CD4-positive, alpha-beta T cell treated with Interleukin-15 for 1 hour (primary cell): Measurements from ENCODE around the gene IGF2BP3.
"Not testable (repeated sequence)": the region's sequence is repeated elsewhere in the genome, so short reads cannot be mapped to it uniquely, and the experiment has no call there.

Experiments
- DNase-seq: peaks from one replicate; pipeline ENCODE4 v3.0.0-alpha.2; 2020

The IGF2BP3 gene

GRCh38 chr7:23419160-23419559 is 51.1 kb downstream of the IGF2BP3 start:
- no peak for DNase-seq

GRCh38 chr7:23418046-23418445 is 52.2 kb downstream of the IGF2BP3 start:
- DNase-seq: no peak

DNA sequence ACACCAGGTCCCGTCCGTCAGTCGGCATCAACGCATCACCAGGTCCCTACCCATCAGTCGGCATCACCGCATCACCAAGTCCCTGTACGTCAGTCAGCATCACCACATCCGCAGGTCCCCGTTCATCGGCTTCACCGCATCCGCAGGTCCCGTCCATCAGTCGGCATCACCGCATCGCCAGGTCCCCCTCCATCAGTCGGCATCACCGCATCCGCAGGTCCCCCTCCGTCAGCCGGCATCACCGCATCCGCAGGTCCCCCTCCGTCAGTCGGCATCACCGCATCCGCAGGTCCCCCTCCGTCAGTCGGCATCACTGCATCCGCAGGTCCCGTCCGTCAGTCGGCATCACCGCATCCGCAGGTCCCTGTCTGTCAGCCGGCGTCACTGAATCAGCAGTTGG is 55.1 kb downstream of the IGF2BP3 start:
- DNase-seq: no peak

GRCh38 chr7:23410446-23411183 is 59.7 kb downstream of the IGF2BP3 start:
- peak; percentile 54 for DNase-seq

DNA sequence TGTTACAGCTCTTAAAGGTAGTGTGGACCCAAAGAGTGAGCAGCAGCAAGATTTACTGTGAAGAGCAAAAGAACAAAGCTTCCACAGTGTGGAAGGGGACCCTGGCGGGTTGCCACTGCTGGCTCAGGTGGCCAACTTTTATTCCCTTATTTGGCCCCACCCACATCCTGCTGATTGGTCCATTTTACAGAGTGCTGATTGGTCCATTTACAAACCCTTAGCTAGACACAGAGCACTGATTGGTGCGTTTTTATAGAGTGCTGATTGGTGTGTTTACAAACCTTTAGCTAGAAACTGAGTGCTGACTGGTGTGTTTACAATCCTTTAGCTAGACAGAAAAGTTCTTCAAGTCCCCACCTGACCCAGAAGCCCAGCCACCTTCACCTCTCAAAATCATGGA is 63.7 kb downstream of the IGF2BP3 start:
- DNase-seq: not testable (repeated sequence)

DNA sequence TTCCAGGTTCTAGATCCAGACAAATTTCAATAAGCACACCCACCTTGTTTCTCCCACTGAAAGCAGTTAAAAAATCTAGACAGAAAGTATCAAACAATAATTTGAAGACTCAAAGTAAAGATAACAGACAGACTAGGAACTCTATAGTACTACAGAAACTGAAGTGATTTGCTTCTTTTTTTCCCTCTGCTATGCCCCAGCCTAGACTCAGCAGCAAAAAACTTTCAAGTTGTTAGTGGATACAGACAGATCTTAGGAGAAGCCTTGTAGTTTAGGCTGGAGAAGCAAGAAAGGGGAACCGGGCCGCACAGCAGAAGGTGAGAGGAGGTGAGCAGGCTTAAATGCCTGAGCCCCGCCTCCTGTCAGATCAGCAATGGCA is 65.1 kb downstream of the IGF2BP3 start:
- DNase-seq: no peak

GRCh38 chr7:23404546-23405239 is 65.6 kb downstream of the IGF2BP3 start:
- no peak for DNase-seq

- DNase-seq: no peak
Measured at GRCh38 chr7:23403970-23404369, 66.3 kb downstream of the IGF2BP3 start.

GRCh38 chr7:23398090-23398489 is 72.2 kb downstream of the IGF2BP3 start:
- DNase-seq: not testable (repeated sequence)

DNA sequence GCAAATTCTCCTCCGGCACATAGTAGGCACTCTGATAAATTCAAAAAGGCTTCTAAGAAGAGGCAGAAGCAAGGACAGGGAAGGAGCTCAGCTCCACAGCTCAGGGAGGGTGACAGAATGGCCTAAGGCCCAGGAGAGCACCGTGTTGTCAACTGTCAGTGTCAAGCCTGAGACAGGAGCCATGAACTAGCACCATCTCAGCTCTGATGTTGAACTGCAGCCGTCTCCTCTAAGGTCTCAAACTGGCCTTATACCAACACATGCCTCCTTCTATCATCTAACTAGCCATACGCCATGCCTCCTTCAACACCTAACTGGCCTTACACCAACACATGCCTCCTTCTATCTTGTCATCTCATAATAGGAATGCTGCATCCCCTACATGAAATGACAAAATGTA is 73.0 kb downstream of the IGF2BP3 start:
- no peak for DNase-seq

DNA sequence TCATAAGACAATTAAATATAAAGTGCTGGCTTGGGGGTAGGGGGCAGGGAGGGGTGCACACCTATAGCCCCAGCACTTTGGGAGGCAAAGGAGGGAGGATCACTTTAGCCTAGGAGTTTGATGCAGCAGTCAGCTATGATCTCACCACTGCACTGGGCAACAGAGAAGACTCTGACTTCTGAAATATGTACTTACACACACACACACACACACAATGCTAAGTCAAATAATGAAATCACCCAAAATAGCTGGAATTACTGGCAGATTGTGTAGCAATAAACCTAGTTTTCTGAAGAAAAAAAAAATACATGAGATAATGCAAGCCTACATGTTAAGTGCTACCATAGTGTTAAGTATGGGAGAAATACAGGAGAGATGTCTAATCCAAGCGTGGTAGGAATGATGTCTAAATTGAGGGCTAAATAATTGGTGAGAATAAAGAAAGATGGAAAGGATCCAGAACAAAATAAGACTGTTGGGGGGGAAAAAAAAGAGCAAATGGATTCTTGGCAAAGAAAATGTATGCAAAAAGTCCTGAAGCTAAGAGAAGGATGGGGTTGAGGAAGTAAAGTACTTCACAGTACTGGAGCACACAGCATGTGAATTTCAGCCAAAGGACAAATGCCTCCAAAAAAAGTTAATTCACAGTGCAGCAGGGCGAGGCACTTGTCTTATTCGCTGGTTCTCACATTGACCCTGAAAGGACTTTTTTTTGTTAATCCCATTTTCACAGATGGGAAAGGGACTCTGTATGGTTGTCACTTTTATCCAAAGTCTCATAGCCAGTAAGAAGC is 73.9 kb downstream of the IGF2BP3 start:
- DNase-seq: no peak

DNA sequence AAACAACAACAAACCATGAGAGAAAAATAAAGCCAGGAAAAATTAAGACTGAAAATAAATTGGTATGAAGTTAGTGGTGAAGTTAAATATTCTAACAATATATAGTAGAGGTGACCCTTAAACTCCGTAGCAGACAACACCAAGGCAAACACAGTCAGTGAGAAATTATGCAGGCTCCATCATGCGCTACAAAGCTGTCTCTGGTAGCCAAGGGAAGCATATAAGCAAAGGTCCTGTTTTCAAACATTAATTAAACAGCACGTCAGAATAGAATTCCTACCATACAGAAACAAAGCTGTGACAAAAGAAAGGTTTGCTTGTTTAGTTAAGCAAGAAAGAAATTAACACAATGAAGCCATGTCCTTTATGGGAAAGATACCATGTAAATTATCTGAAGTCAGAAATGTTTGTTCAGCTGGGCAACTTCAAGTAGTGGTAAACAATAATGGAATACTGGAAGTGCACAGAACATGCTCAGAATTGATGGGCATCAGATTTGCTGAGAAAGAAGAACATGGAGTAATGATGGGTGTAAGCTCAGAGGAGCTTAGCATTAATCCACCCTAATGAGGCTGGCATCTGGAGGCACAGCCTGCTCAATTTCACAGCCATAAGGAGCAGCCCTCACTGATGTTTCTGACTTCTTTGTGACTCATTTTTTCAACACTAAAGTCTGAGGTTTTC is 75.7 kb downstream of the IGF2BP3 start:
- DNase-seq: no peak

DNA sequence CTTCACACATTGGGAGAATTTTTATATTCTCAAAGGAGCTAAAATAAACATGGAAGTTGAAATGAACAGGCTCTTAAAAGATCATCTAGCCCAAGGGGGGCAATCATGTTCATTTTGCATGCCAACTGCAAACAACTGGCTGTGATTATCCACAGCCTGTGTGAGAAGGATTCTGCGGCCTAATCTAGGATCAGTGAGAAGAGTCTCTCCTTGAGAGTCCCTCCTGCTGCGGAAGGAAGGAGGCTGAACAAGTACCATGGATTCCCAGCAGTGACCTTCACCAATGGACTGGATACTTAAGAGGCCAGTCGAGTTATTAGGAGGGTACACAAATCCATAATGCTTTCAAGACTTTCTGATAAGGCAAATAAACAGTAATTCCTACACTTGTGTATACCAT is 76.7 kb downstream of the IGF2BP3 start:
- DNase-seq: no peak

DNA sequence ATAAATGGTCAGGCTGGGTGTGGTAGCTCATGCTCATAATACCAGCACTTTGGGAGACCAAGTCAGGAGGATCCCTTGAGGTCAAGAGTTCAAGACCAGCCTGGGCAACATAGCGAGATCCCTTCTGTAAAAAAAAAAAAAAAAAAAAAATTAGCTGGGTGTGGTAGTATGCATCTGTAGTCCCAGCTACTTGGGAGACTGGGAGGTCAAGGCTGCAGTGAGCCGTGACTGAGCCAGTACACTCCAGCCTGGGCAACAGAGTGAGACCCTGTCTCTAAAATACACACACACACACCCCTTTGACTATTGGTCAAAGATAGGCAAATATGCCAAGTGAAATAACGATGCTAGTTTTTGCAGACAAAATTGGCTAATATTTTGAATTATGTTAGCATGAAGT is 80.6 kb downstream of the IGF2BP3 start:
- DNase-seq: no peak

DNA sequence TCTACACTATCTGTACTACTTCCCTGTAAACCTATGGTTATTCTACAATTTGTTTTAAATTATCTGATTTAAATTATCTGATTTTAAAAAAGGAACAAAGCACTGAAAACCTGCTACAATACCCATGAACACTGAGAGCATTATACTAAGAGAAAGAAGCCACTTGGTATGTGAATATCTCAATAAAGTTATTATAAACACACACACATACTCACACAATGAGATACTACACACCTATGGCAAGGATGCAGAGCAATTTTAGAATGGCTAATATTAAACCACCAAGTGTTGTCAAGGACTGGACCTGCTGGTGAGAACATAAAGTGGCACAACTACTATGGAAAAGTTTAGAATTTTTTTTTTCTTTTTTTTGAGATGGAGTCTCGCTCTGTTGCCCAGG is 82.7 kb downstream of the IGF2BP3 start:
- no peak for DNase-seq

DNA sequence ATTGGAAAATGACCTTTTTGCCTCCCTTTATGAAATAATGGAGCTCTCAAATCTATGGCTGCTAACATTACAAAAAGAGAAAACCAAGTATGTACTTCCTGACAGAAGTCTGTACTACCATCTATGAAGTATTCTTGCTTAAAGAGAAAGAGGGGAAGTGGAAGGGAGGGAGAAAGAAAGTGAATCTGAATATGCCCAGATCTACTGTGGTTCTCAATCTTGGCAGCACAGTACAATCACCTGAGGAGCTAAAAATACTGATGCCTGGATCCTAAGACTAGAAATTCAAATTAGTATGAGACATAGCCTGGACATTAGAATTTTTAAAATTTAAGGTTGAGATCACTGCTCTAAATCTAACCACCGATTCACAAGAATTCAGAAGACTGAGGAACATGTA is 85.2 kb downstream of the IGF2BP3 start:
- DNase-seq: no peak

- no peak for DNase-seq
Measured at GRCh38 chr7:23383225-23383624, 87.1 kb downstream of the IGF2BP3 start.

DNA sequence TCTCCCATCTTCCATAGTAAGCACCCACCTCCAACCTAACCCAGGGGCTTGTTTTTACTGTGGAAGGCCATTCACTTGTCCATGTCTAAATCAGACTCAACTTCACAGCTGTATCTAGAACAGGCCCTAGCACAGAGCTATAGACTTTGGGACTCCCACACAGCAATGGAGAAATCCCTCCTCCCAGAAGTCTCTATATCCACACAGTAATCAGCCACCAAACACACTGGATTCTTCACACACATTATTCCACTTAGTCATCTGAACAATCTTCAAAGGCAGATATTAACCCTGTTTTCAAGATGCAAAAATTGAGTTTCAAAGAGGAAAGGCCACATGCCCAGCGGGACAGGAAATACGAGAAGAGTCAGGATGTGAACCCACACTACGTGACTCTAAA is 89.3 kb downstream of the IGF2BP3 start:
- DNase-seq: no peak

GRCh38 chr7:23380556-23380955 is 89.7 kb downstream of the IGF2BP3 start:
- no peak for DNase-seq

- no peak for DNase-seq
Measured at GRCh38 chr7:23378996-23379395, 91.3 kb downstream of the IGF2BP3 start.

DNA sequence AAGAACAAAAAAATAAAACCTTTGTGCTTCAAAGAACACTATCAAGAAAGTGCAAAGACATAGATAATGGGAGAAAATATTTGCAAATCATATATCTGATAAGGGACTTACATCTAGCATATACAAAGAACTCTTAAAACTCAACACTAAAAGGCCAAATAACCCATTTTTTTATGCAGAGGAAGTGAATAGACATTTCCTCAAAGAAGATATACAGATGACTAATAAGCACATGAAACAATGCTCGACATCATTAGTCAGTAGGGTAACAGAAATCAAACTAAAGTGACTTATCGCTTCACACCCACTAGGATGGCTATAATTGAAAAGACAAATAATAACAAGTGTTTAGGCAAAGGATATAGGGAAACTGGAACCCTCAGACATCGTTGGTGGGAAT is 93.2 kb downstream of the IGF2BP3 start:
- no peak for DNase-seq

- DNase-seq: peak; percentile 44
Measured at GRCh38 chr7:23373151-23374004, 96.9 kb downstream of the IGF2BP3 start.
